WTC11 (cell line): ENCODE measurements around the gene BCL7A. TPM values are rescaled to one million over a fixed set of nuclear protein-coding genes. Genes with fewer than 3 reads are reported as not detected.

Source experiments
- ATAC-seq: fragments of 200-7000 bp; cut with Tn5 transposase; 2 replicates; pipeline ENCODE4 v1.10.0; 2021; ENCODE audit warnings: mild to moderate bottlenecking, moderate library complexity
- CTCF ChIA-PET: fragments of 300-600 bp; sonication (Branson Sonifier 250); formaldehyde crosslinking; loops from one replicate; lab custom pipeline; 2021; ENCODE audit warnings: antibody characterized with exemption; lab: Charles Lee
- POLR2A ChIA-PET: fragments of 350-600 bp; sonication (Branson Sonifier 250); formaldehyde crosslinking; loops from one replicate; lab custom pipeline; 2021; ENCODE audit warnings: antibody characterized with exemption; lab: Charles Lee
- DNase-seq: peaks from one replicate; pipeline ENCODE4 v3.0.0; 2021; ENCODE audit warnings: low spot score
- H3K27ac Mint-ChIP-seq: 2 replicates; pipeline ENCODE4 v1.8.0; 2021; ENCODE audit warnings: mixed read lengths
- H3K27me3 Mint-ChIP-seq: 2 replicates; pipeline ENCODE4 v1.8.0; 2021; ENCODE audit warnings: low read depth, mild to moderate bottlenecking, moderate library complexity, mixed read lengths
- H3K36me3 Mint-ChIP-seq: 2 replicates; pipeline ENCODE4 v1.8.0; 2021; ENCODE audit warnings: mixed read lengths
- H3K4me1 Mint-ChIP-seq: 2 replicates; pipeline ENCODE4 v1.8.0; 2022; ENCODE audit warnings: mixed read lengths
- H3K4me3 Mint-ChIP-seq: 2 replicates; pipeline ENCODE4 v1.8.0; 2021; ENCODE audit warnings: mild to moderate bottlenecking, moderate library complexity, mixed read lengths
- H3K9me3 Mint-ChIP-seq: 2 replicates; pipeline ENCODE4 v1.8.0; 2021; ENCODE audit warnings: mixed read lengths
- CREB1 ChIP-seq: sonication (generic); formaldehyde crosslinking; IDR thresholded peaks from 2 replicates; pipeline ENCODE4 v1.8.0; 2023; ENCODE audit warnings: mild to moderate bottlenecking, missing genetic modification reagents
- GTF2I ChIP-seq: fragments of 250-450 bp; sonication (Bioruptor Pico); conservative IDR thresholded peaks from 2 replicates; pipeline ENCODE4 v1.4.0; 2021; ENCODE audit warnings: mild to moderate bottlenecking
- KAT7 ChIP-seq: sonication (generic); formaldehyde crosslinking; IDR thresholded peaks from 2 replicates; pipeline ENCODE4 v1.8.1; 2023; ENCODE audit warnings: missing genetic modification reagents, mild to moderate bottlenecking, borderline replicate concordance
- OVOL2 ChIP-seq: fragments of 250-450 bp; sonication (Bioruptor Pico); IDR thresholded peaks from 2 replicates; pipeline ENCODE4 v1.9.0; 2021; ENCODE audit warnings: mild to moderate bottlenecking, borderline replicate concordance
- SOX15 ChIP-seq: fragments of 250-450 bp; sonication (Bioruptor Pico); IDR thresholded peaks from 2 replicates; pipeline ENCODE4 v1.9.0; 2021; ENCODE audit warnings: mild to moderate bottlenecking
- TEAD1 ChIP-seq: sonication (generic); formaldehyde crosslinking; IDR thresholded peaks from 2 replicates; pipeline ENCODE4 v1.8.0; 2022; ENCODE audit warnings: mild to moderate bottlenecking, missing genetic modification reagents
- ZBTB21 ChIP-seq: sonication (generic); formaldehyde crosslinking; IDR thresholded peaks from 2 replicates; pipeline ENCODE4 v1.8.1; 2023; ENCODE audit warnings: mild to moderate bottlenecking, missing genetic modification reagents, borderline replicate concordance
- ZNF121 ChIP-seq: sonication (generic); formaldehyde crosslinking; IDR thresholded peaks from 2 replicates; pipeline ENCODE4 v1.8.0; 2023; ENCODE audit warnings: missing genetic modification reagents
- ZNF232 ChIP-seq: sonication (generic); formaldehyde crosslinking; IDR thresholded peaks from 2 replicates; pipeline ENCODE4 v1.8.0; 2022; ENCODE audit warnings: mild to moderate bottlenecking, missing genetic modification reagents
- ZNF317 ChIP-seq: sonication (generic); formaldehyde crosslinking; IDR thresholded peaks from 2 replicates; pipeline ENCODE4 v1.8.1; 2023; ENCODE audit warnings: low read depth, mild to moderate bottlenecking, moderate library complexity, missing genetic modification reagents, borderline replicate concordance
- total RNA-seq: library from RNA; stranded (reverse); gene quantifications from 3 replicates; pipeline ENCODE4 v1.2.3, GENCODE V29; 2021
- TF ChIP-seq, protein P1 (sequence below): fragments of 200-600 bp; IDR thresholded peaks from 2 replicates; pipeline ENCODE4 v1.8.0; 2022; ENCODE audit warnings: antibody characterized with exemption
- TF ChIP-seq, protein P2 (sequence below): sonication (generic); formaldehyde crosslinking; IDR thresholded peaks from 2 replicates; pipeline ENCODE4 v1.8.0; 2022; ENCODE audit warnings: mild to moderate bottlenecking, missing genetic modification reagents
- TF ChIP-seq, protein P3 (sequence below): fragments of 250-450 bp; sonication (Bioruptor Pico); conservative IDR thresholded peaks from 2 replicates; pipeline ENCODE4 v1.9.0; 2021; ENCODE audit warnings: mild to moderate bottlenecking
- TF ChIP-seq, protein P4 (sequence below): sonication (generic); formaldehyde crosslinking; IDR thresholded peaks from 2 replicates; pipeline ENCODE4 v1.8.1; 2022; ENCODE audit warnings: mild to moderate bottlenecking, missing genetic modification reagents, moderate library complexity, borderline replicate concordance
- TF ChIP-seq, protein P5 (sequence below): sonication (generic); formaldehyde crosslinking; IDR thresholded peaks from 2 replicates; pipeline ENCODE4 v1.8.1; 2022; ENCODE audit warnings: low read depth, mild to moderate bottlenecking, moderate library complexity, missing genetic modification reagents, borderline replicate concordance
- TF ChIP-seq, protein P6 (sequence below): sonication (generic); formaldehyde crosslinking; IDR thresholded peaks from 2 replicates; pipeline ENCODE4 v1.8.0; 2023; ENCODE audit warnings: missing genetic modification reagents, mild to moderate bottlenecking, borderline replicate concordance
- TF ChIP-seq, protein P7 (sequence below): sonication (generic); formaldehyde crosslinking; IDR thresholded peaks from 2 replicates; pipeline ENCODE4 v1.8.1; 2023; ENCODE audit warnings: mild to moderate bottlenecking, missing genetic modification reagents
- TF ChIP-seq, protein P8 (sequence below): sonication (generic); formaldehyde crosslinking; conservative IDR thresholded peaks from 2 replicates; pipeline ENCODE4 v1.8.1; 2022; ENCODE audit warnings: mild to moderate bottlenecking, missing genetic modification reagents
- TF ChIP-seq, protein P9 (sequence below): sonication (generic); formaldehyde crosslinking; IDR thresholded peaks from 2 replicates; pipeline ENCODE4 v1.8.1; 2023; ENCODE audit warnings: mild to moderate bottlenecking, missing genetic modification reagents, moderate library complexity

BCL7A gene
- total RNA-seq, 1 experiment from 2014 or later: 19.7 TPM

DNA sequence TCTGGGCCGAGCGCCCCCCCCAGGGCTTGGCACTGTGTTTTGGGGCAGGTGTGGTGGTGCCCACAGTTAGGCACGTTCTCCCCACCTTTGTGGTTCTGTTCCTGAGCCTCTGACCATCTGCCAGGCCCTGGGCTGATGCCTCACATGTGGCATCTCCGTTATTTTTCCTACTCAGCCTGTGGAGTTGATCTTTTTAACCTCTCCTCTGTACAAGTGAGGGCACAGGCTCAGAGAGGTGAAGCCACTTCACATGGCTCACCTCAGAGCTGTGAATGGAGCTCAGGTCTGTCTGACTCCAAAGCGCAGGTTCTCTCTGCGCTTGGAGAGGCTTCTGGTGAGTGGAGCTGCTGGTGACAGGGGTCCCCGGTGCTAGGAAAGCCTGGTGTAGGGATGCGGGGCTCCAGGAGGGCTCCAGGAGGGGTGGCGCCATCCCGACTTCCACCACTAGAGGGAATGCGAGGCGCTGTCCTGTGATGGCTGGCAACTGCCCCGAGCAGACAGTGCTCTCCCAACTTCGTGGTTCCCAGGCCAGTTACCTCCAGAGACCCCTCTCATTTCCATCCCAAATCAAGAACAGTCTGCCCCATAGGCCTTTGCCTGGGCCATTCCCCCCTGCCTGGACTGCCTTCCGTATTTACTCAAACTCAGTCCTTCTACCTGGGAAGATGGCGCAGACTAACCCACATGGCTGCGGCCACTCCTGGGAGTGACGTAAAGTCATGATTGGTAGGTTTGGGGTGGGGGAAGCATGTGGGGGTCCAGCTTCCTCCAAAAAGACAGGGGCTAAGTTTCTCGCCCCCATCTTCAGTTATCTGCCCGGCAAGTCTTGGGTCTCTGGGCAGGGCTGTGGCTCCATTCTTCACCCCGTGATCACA is 9.9 kb downstream of the BCL7A start:
- ChIA-PET POLR2A (no interaction called here), CTCF (interaction anchor here (0.6 to 1.5 kb wide), 17 partner anchors 10 to 387 kb away, joined by 3 to 7 read pairs (median 3); partner anchors contain the start of genes B3GNT4, BCL7A, CFAP251 and RHOF)
- Mint-ChIP-seq H3K36me3 (peaks cover 16% of the 10 kb centered on the region), H3K27me3 (no peaks in the 10 kb centered on the region), H3K4me3 (no peak overlapping the region), H3K4me1 (peaks cover 25% of the 10 kb centered on the region), H3K27ac (peak overlapping the region; percentile 70), H3K9me3 (no peaks in the 10 kb centered on the region)
- TF ChIP-seq, protein P1, sequence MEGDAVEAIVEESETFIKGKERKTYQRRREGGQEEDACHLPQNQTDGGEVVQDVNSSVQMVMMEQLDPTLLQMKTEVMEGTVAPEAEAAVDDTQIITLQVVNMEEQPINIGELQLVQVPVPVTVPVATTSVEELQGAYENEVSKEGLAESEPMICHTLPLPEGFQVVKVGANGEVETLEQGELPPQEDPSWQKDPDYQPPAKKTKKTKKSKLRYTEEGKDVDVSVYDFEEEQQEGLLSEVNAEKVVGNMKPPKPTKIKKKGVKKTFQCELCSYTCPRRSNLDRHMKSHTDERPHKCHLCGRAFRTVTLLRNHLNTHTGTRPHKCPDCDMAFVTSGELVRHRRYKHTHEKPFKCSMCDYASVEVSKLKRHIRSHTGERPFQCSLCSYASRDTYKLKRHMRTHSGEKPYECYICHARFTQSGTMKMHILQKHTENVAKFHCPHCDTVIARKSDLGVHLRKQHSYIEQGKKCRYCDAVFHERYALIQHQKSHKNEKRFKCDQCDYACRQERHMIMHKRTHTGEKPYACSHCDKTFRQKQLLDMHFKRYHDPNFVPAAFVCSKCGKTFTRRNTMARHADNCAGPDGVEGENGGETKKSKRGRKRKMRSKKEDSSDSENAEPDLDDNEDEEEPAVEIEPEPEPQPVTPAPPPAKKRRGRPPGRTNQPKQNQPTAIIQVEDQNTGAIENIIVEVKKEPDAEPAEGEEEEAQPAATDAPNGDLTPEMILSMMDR: peak; percentile 83
- no peak for TF ChIP-seq ZNF317 (CRISPR knock-in tag)
- peak; percentile 95 for ATAC-seq
- peak; percentile 85 for DNase-seq

DNA sequence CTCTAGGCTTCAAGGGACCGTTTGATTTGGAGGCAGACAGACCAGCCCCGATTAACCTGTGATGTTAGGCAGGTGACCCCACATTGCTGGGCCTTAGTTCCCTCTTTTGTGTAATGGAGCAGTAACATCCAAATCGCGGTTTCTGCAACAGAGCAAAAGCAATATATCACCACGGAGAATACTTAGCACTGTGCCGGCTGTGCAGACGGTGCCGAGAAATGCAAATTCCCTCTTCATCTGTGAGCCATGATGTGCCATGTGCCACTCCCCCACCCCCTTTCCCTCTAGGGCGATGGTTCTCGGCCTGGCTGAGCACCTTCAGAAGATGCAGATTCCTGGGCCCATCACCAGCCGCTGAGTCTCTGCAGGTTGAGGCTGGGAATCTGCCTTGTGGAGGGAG is 10.9 kb downstream of the BCL7A start:
- H3K4me1 Mint-ChIP-seq: peaks cover 19% of the 10 kb centered on the region
- TF ChIP-seq OVOL2 (CRISPR knock-in tag) (no peak), SOX15 (CRISPR knock-in tag) (no peak), GTF2I (no peak), CREB1 (CRISPR knock-in tag) (no peak), ZNF121 (CRISPR knock-in tag) (no peak), ZBTB21 (CRISPR knock-in tag) (no peak), KAT7 (CRISPR knock-in tag) (no peak), ZNF232 (CRISPR knock-in tag) (no peak), TEAD1 (no peak)
- TF ChIP-seq, protein P2, sequence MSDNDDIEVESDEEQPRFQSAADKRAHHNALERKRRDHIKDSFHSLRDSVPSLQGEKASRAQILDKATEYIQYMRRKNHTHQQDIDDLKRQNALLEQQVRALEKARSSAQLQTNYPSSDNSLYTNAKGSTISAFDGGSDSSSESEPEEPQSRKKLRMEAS: no peak
- TF ChIP-seq, protein P3, sequence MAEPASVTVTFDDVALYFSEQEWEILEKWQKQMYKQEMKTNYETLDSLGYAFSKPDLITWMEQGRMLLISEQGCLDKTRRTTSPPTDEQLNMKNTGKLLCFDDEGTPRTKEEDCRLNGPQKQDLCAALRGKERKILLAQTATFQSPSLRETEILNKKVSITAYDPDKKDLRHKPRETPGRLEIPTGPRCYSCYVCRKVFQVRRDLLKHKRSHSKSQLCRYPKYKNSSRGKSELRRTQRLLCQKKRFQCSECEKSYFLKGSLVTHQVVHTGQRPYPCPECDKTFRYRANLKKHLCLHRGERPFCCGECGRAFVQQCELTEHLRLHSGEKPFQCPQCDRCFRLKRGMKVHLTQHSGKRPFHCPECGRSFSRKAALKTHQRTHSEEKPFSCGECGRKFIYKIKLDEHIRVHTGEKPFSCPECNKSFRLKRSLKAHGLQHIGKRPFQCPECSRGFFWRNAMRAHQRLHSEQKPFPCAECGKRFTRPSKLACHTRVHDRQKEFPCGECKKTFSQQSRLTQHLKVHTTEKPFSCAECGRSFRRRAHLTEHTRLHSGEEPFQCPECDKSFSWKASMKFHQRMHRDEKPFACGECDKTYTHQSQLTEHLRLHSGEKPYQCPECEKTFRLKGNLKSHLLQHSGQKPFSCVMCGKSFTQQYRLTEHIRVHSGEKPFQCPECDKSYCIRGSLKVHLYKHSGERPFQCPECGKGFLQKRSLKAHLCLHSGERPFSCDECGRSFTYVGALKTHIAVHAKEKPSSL: no peak
- TF ChIP-seq, protein P4, sequence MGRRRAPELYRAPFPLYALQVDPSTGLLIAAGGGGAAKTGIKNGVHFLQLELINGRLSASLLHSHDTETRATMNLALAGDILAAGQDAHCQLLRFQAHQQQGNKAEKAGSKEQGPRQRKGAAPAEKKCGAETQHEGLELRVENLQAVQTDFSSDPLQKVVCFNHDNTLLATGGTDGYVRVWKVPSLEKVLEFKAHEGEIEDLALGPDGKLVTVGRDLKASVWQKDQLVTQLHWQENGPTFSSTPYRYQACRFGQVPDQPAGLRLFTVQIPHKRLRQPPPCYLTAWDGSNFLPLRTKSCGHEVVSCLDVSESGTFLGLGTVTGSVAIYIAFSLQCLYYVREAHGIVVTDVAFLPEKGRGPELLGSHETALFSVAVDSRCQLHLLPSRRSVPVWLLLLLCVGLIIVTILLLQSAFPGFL: no peak
- TF ChIP-seq, protein P5, sequence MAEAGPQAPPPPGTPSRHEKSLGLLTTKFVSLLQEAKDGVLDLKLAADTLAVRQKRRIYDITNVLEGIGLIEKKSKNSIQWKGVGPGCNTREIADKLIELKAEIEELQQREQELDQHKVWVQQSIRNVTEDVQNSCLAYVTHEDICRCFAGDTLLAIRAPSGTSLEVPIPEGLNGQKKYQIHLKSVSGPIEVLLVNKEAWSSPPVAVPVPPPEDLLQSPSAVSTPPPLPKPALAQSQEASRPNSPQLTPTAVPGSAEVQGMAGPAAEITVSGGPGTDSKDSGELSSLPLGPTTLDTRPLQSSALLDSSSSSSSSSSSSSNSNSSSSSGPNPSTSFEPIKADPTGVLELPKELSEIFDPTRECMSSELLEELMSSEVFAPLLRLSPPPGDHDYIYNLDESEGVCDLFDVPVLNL (CRISPR knock-in tag): no peak
- TF ChIP-seq, protein P6, sequence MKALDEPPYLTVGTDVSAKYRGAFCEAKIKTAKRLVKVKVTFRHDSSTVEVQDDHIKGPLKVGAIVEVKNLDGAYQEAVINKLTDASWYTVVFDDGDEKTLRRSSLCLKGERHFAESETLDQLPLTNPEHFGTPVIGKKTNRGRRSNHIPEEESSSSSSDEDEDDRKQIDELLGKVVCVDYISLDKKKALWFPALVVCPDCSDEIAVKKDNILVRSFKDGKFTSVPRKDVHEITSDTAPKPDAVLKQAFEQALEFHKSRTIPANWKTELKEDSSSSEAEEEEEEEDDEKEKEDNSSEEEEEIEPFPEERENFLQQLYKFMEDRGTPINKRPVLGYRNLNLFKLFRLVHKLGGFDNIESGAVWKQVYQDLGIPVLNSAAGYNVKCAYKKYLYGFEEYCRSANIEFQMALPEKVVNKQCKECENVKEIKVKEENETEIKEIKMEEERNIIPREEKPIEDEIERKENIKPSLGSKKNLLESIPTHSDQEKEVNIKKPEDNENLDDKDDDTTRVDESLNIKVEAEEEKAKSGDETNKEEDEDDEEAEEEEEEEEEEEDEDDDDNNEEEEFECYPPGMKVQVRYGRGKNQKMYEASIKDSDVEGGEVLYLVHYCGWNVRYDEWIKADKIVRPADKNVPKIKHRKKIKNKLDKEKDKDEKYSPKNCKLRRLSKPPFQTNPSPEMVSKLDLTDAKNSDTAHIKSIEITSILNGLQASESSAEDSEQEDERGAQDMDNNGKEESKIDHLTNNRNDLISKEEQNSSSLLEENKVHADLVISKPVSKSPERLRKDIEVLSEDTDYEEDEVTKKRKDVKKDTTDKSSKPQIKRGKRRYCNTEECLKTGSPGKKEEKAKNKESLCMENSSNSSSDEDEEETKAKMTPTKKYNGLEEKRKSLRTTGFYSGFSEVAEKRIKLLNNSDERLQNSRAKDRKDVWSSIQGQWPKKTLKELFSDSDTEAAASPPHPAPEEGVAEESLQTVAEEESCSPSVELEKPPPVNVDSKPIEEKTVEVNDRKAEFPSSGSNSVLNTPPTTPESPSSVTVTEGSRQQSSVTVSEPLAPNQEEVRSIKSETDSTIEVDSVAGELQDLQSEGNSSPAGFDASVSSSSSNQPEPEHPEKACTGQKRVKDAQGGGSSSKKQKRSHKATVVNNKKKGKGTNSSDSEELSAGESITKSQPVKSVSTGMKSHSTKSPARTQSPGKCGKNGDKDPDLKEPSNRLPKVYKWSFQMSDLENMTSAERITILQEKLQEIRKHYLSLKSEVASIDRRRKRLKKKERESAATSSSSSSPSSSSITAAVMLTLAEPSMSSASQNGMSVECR: no peak
- TF ChIP-seq, protein P7, sequence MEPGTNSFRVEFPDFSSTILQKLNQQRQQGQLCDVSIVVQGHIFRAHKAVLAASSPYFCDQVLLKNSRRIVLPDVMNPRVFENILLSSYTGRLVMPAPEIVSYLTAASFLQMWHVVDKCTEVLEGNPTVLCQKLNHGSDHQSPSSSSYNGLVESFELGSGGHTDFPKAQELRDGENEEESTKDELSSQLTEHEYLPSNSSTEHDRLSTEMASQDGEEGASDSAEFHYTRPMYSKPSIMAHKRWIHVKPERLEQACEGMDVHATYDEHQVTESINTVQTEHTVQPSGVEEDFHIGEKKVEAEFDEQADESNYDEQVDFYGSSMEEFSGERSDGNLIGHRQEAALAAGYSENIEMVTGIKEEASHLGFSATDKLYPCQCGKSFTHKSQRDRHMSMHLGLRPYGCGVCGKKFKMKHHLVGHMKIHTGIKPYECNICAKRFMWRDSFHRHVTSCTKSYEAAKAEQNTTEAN (CRISPR knock-in tag): no peak
- TF ChIP-seq, protein P8, sequence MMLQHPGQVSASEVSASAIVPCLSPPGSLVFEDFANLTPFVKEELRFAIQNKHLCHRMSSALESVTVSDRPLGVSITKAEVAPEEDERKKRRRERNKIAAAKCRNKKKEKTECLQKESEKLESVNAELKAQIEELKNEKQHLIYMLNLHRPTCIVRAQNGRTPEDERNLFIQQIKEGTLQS: no peak
- TF ChIP-seq, protein P9, sequence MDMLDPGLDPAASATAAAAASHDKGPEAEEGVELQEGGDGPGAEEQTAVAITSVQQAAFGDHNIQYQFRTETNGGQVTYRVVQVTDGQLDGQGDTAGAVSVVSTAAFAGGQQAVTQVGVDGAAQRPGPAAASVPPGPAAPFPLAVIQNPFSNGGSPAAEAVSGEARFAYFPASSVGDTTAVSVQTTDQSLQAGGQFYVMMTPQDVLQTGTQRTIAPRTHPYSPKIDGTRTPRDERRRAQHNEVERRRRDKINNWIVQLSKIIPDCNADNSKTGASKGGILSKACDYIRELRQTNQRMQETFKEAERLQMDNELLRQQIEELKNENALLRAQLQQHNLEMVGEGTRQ (CRISPR knock-in tag): no peak

More for the DNA sequence above, 10.9 kb downstream of the BCL7A start:
- ATAC-seq (no peak), DNase-seq (no peak)
- Mint-ChIP-seq H3K9me3 (no peaks in the 10 kb centered on the region), H3K36me3 (peaks cover 20% of the 10 kb centered on the region), H3K27me3 (no peaks in the 10 kb centered on the region), H3K4me3 (no peak overlapping the region), H3K27ac (no peak overlapping the region)
- ChIA-PET POLR2A (no interaction called here), CTCF (interaction anchor here (1.0 to 1.5 kb wide), 3 partner anchors 35 to 171 kb away, joined by 3 to 7 read pairs (median 5); partner anchors contain the start of genes B3GNT4 and CFAP251)
